ENCODE measurements around the gene POLR3G. TPM values are rescaled to one million over a fixed set of nuclear protein-coding genes. Genes with fewer than 3 reads are reported as not detected.

The POLR3G gene
- total RNA-seq, 1 donor from 2014 or later: 28.4 TPM

DNA sequence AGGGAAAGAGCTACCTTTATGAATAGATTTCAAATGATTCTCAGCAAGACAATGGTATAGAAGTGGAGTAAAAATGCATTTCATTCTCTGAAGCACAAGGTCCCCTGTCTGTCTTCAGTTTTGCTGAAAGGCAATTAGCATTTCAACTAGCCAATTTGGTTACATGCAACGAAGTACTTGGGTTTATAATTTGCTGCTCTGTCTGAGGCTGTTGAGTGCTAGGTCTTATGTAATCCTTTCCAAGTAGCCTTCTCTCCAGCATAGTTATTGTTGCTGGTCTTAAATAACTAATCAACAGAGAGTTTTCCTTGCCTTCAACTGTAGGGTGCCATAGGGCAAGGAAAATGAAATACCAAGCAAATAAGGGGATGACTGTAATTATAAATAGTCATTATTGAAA lies 88.4 kb downstream of the POLR3G start:
- H3K4me3 ChIP-seq (ENCODE audit: low read depth, low read length): no peak overlapping the region
- TF ChIP-seq, protein P1, sequence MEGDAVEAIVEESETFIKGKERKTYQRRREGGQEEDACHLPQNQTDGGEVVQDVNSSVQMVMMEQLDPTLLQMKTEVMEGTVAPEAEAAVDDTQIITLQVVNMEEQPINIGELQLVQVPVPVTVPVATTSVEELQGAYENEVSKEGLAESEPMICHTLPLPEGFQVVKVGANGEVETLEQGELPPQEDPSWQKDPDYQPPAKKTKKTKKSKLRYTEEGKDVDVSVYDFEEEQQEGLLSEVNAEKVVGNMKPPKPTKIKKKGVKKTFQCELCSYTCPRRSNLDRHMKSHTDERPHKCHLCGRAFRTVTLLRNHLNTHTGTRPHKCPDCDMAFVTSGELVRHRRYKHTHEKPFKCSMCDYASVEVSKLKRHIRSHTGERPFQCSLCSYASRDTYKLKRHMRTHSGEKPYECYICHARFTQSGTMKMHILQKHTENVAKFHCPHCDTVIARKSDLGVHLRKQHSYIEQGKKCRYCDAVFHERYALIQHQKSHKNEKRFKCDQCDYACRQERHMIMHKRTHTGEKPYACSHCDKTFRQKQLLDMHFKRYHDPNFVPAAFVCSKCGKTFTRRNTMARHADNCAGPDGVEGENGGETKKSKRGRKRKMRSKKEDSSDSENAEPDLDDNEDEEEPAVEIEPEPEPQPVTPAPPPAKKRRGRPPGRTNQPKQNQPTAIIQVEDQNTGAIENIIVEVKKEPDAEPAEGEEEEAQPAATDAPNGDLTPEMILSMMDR (conservative IDR thresholded peaks at IDR 0.05; ENCODE audit: low read depth, low read length): no peak
- no peak for DNase-seq (ENCODE audit: low read depth)

Other genes starting within 250 kb of the POLR3G start
- gene CETN3, start 65.1 kb upstream of the POLR3G start, total RNA-seq: 16.1 and 27.8 TPM in 2 replicates
- gene MBLAC2, start 93 bp upstream of the POLR3G start, total RNA-seq: 1.3 and 3.6 TPM in 2 replicates
- 6.5 and 8.6 TPM in 2 replicates for gene LYSMD3, start 54.7 kb downstream of the POLR3G start, total RNA-seq
- gene ADGRV1, start 83.9 kb downstream of the POLR3G start, total RNA-seq: 0.69 and 2.3 TPM in 2 replicates